NAMALWA (cell line): ENCODE results near the gene TMEM38A.

Experiments used
- DNase-seq: peaks from one replicate; pipeline ENCODE4 v3.0.0-alpha.2; 2015; ENCODE audit warnings: low spot score

The TMEM38A gene

GRCh38 chr19:16660763-16661479, at the start of gene TMEM38A:
TMEM38A (plus strand) TSS chr19:16661139; CDS start chr19:16661218, 79 bp downstream.
- peak; percentile 62 for DNase-seq

- no peak for DNase-seq
Measured at GRCh38 chr19:16612636-16613035, 48.3 kb upstream of the TMEM38A start.

GRCh38 chr19:16613841-16614240, 47.1 kb upstream of the TMEM38A start:
- DNase-seq = no peak

GRCh38 chr19:16614941-16615340, 46.0 kb upstream of the TMEM38A start:
- DNase-seq = no peak

GRCh38 chr19:16615808-16616207, 45.1 kb upstream of the TMEM38A start:
- DNase-seq = no peak

GRCh38 chr19:16618248-16618647, 42.7 kb upstream of the TMEM38A start:
- DNase-seq = peak; percentile 58

- DNase-seq = no peak
Measured at GRCh38 chr19:16619457-16619856, 41.5 kb upstream of the TMEM38A start.

GRCh38 chr19:16620018-16620417, 40.9 kb upstream of the TMEM38A start:
- DNase-seq = no peak

- no peak for DNase-seq
Measured at GRCh38 chr19:16620584-16620983, 40.4 kb upstream of the TMEM38A start.

GRCh38 chr19:16621165-16621800, 39.7 kb upstream of the TMEM38A start:
- no peak for DNase-seq

GRCh38 chr19:16623066-16623465, 37.9 kb upstream of the TMEM38A start:
- DNase-seq = no peak

GRCh38 chr19:16623576-16623975, 37.4 kb upstream of the TMEM38A start:
- DNase-seq = peak; percentile 65

GRCh38 chr19:16624236-16624635, 36.7 kb upstream of the TMEM38A start:
- DNase-seq = no peak

- DNase-seq = no peak
Measured at GRCh38 chr19:16625163-16625958, 35.6 kb upstream of the TMEM38A start.

- DNase-seq = no peak
Measured at GRCh38 chr19:16626796-16627192, 34.1 kb upstream of the TMEM38A start.

GRCh38 chr19:16627193-16627927, 33.6 kb upstream of the TMEM38A start:
- DNase-seq = peak; percentile 67

GRCh38 chr19:16627928-16628182, 33.1 kb upstream of the TMEM38A start:
- DNase-seq = no peak

GRCh38 chr19:16628183-16628983, 32.6 kb upstream of the TMEM38A start, which contains the start of gene MED26:
MED26 (minus strand) TSS chr19:16628204; CDS start chr19:16627943, 261 bp downstream.
- DNase-seq = peak; percentile 94

GRCh38 chr19:16628984-16629691, 31.8 kb upstream of the TMEM38A start:
- DNase-seq = peak; percentile 95

- no peak for DNase-seq
Measured at GRCh38 chr19:16631465-16631864, 29.5 kb upstream of the TMEM38A start.

GRCh38 chr19:16637535-16637934, 23.4 kb upstream of the TMEM38A start:
- no peak for DNase-seq
